Lower lobe of right lung (tissue), 2 donors: Measurements from ENCODE around the gene KLF16. TPM values are rescaled to one million over a fixed set of nuclear protein-coding genes. Genes with fewer than 3 reads are reported as not detected.

Experiments used
- ATAC-seq, 2 donors: fragments of 200-7000 bp; cut with Tn5 transposase; one replicate each; pipeline ENCODE4 v1.9.1; 2020 to 2022; ENCODE audit warnings: mild to moderate bottlenecking in 2 of 2, moderate library complexity in 2 of 2
- DNase-seq: peaks from one replicate; pipeline ENCODE4 v3.0.0-alpha.2; 2020
- H3K27ac ChIP-seq: fragments of 200-600 bp; one replicate; pipeline ENCODE4 v1.8.0; 2022
- H3K27me3 ChIP-seq: fragments of 200-600 bp; one replicate; pipeline ENCODE4 v1.8.0; 2022; ENCODE audit warnings: low read depth
- H3K36me3 ChIP-seq: fragments of 200-600 bp; one replicate; pipeline ENCODE4 v1.8.0; 2022; ENCODE audit warnings: mild to moderate bottlenecking
- H3K4me1 ChIP-seq: fragments of 200-600 bp; one replicate; pipeline ENCODE4 v1.8.0; 2022
- H3K4me3 ChIP-seq: fragments of 200-600 bp; one replicate; pipeline ENCODE4 v1.8.0; 2022; ENCODE audit warnings: mild to moderate bottlenecking
- H3K9me3 ChIP-seq: fragments of 200-600 bp; one replicate; pipeline ENCODE4 v1.8.0; 2022
- CTCF ChIP-seq: fragments of 200-600 bp; IDR thresholded peaks from one replicate; pipeline ENCODE4 v1.8.0; 2022; ENCODE audit warnings: antibody characterized with exemption, mild to moderate bottlenecking
- intact Hi-C: fragments of 100-400 bp; cut with DNase I; formaldehyde crosslinking; loops from one replicate; pipeline ENCODE4 v1.11.0; 2022
- total RNA-seq: library from RNA; stranded (reverse); fragmentation: NEBNext Ultra II Directional; extraction: Animal tissue kit (Norgen Biotek cat#: 25700); gene quantifications from one replicate; pipeline ENCODE4 v1.2.1, GENCODE V29; 2021
- donor health status: DM: no; HTN: yes; CAD: no; lungs with severe emphysema.

KLF16 gene
- total RNA-seq, 1 donor from 2014 or later, result 22.2 TPM

- intact Hi-C loops, result no loop called here
- DNase-seq, result peak; percentile 53
- ATAC-seq, result no peak
Measured at GRCh38 chr19:1854039-1854541, 9.3 kb downstream of the KLF16 start.

GRCh38 chr19:1853295-1854038, 9.9 kb downstream of the KLF16 start:
- intact Hi-C loops, result no loop called here
- no peaks in the 10 kb centered on the region for H3K9me3 ChIP-seq
- TF ChIP-seq CTCF, result peak; percentile 95
- no peaks in the 10 kb centered on the region for H3K36me3 ChIP-seq
- peak; percentile 90 for DNase-seq
- peak overlapping the region; percentile 94 for H3K27ac ChIP-seq
- peaks cover 63% of the 10 kb centered on the region for H3K4me1 ChIP-seq
- no peaks in the 10 kb centered on the region for H3K27me3 ChIP-seq
- ATAC-seq, result peak; percentile 49 to 69
- no peak overlapping the region for H3K4me3 ChIP-seq

More at GRCh38 chr19:1854039-1854541, 9.3 kb downstream of the KLF16 start:
- Histone ChIP-seq H3K27me3 (no peaks in the 10 kb centered on the region), H3K27ac (peak overlapping the region; percentile 94), H3K4me1 (peaks cover 69% of the 10 kb centered on the region), H3K9me3 (no peaks in the 10 kb centered on the region), H3K36me3 (no peaks in the 10 kb centered on the region), H3K4me3 (peak overlapping the region; percentile 60)
- no peak for TF ChIP-seq CTCF

GRCh38 chr19:1852581-1853128, 10.7 kb downstream of the KLF16 start:
- no peaks in the 10 kb centered on the region for H3K27me3 ChIP-seq
- no peak overlapping the region for H3K4me3 ChIP-seq
- no peaks in the 10 kb centered on the region for H3K9me3 ChIP-seq
- DNase-seq (no peak), ATAC-seq (no peak)
- no peak for TF ChIP-seq CTCF
- no peaks in the 10 kb centered on the region for H3K36me3 ChIP-seq
- intact Hi-C loops, result no loop called here
- peak overlapping the region; percentile 3 for H3K27ac ChIP-seq
- H3K4me1 ChIP-seq, result peaks cover 57% of the 10 kb centered on the region

GRCh38 chr19:1851654-1852580, 11.5 kb downstream of the KLF16 start:
- no peak for ATAC-seq
- no peak for DNase-seq

More at GRCh38 chr19:1851654-1852580, 11.5 kb downstream of the KLF16 start:
- no peaks in the 10 kb centered on the region for H3K9me3 ChIP-seq
- TF ChIP-seq CTCF, result no peak
- intact Hi-C loops, result no loop called here
- peaks cover 57% of the 10 kb centered on the region for H3K4me1 ChIP-seq
- no peak overlapping the region for H3K27ac ChIP-seq
- H3K27me3 ChIP-seq, result no peaks in the 10 kb centered on the region
- no peaks in the 10 kb centered on the region for H3K36me3 ChIP-seq
- H3K4me3 ChIP-seq, result no peak overlapping the region
